Measurements from ENCODE around the gene ARHGEF11. TPM values are rescaled to one million over a fixed set of nuclear protein-coding genes. Genes with fewer than 3 reads are reported as not detected.

ARHGEF11 gene
- total RNA-seq, 1 donor from 2014 or later = 28.6 TPM

Other genes starting within 250 kb of the ARHGEF11 start
- gene SH2D2A, start 228.9 kb downstream of the ARHGEF11 start, total RNA-seq = 234 and 243 TPM in 2 replicates
- gene INSRR, start 186.6 kb downstream of the ARHGEF11 start, total RNA-seq = 0.63 and 0.81 TPM in 2 replicates
- 13.5 and 13.8 TPM in 2 replicates for gene NTRK1, start 184.9 kb downstream of the ARHGEF11 start, total RNA-seq
- 0.12 and 0.29 TPM in 2 replicates for gene PEAR1, start 152.0 kb downstream of the ARHGEF11 start, total RNA-seq
- not detected in 2 replicates for gene LRRC71, start 125.1 kb downstream of the ARHGEF11 start, total RNA-seq
- gene ETV3L, start 54.1 kb upstream of the ARHGEF11 start, total RNA-seq = not detected in 2 replicates
- gene ETV3, start 92.7 kb upstream of the ARHGEF11 start, total RNA-seq = 45.7 and 49.4 TPM in 2 replicates

Measured in T-helper 1 cell treated with Interleukin-12 subunit alpha and Interleukin-12 subunit beta and Interleukin-4 antibody, amounts not matched to agents 30 ng/mL and 1 ng/mL, for 36 hours (primary cell).